T-helper 2 cell treated with Interferon-gamma antibody and Interleukin-4, amounts not matched to agents 5 μg/mL and 100 μg/mL, for 36 hours (primary cell): ENCODE results near the gene NFKB1.
"Not testable (repeated sequence)": the region's sequence is repeated elsewhere in the genome, so short reads cannot be mapped to it uniquely, and the experiment has no call there.

Experiments
- DNase-seq: peaks from one replicate; pipeline ENCODE4 v3.0.0; 2021; ENCODE audit warnings: low spot score
- H3K27ac Mint-ChIP-seq: one replicate; pipeline ENCODE4 v1.8.0; 2021; ENCODE audit warnings: mild to moderate bottlenecking, mixed read lengths
- H3K27me3 Mint-ChIP-seq: one replicate; pipeline ENCODE4 v1.8.0; 2021; ENCODE audit warnings: low read depth, mixed read lengths
- H3K36me3 Mint-ChIP-seq: one replicate; pipeline ENCODE4 v1.8.0; 2021; ENCODE audit warnings: low read depth, mixed read lengths
- H3K4me1 Mint-ChIP-seq: one replicate; pipeline ENCODE4 v1.8.0; 2021; ENCODE audit warnings: low read depth, mixed read lengths
- H3K4me3 Mint-ChIP-seq: one replicate; pipeline ENCODE4 v1.8.0; 2022; ENCODE audit warnings: mild to moderate bottlenecking, moderate library complexity, mixed read lengths
- H3K9me3 Mint-ChIP-seq: one replicate; pipeline ENCODE4 v1.8.0; 2021; ENCODE audit warnings: mixed read lengths

The NFKB1 gene

GRCh38 chr4:102478186-102478585 lies 23.0 kb upstream of the NFKB1 start:
- Mint-ChIP-seq H3K9me3 (peaks cover 52% of the 10 kb centered on the region), H3K4me1 (peaks cover 6% of the 10 kb centered on the region), H3K27ac (no peak overlapping the region), H3K27me3 (peaks cover 2% of the 10 kb centered on the region), H3K4me3 (no peak overlapping the region), H3K36me3 (peaks cover 15% of the 10 kb centered on the region)
- no peak for DNase-seq

DNA sequence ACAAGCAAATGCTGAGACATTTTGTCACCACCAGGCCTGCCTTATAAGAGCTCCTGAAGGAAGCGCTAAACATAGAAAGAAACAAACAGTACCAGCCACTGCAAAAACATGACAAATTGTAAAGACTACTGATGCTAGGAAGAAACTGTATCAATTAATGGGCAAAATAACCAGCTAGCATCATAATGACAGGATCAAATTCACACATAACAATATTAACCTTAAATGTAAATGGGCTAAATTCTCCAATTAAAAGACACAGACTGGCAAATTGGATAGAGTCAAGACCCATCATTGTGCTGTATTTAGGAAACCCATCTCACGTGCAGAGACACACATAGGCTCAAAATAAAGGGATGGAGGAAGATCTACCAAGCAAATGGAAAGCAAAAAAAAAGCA lies 21.3 kb upstream of the NFKB1 start:
- not testable (repeated sequence) for H3K27ac Mint-ChIP-seq, H3K4me1 Mint-ChIP-seq, DNase-seq, H3K4me3 Mint-ChIP-seq, H3K27me3 Mint-ChIP-seq
- Mint-ChIP-seq H3K9me3 (peaks cover 55% of the 10 kb centered on the region), H3K36me3 (peaks cover 20% of the 10 kb centered on the region)

- Mint-ChIP-seq H3K36me3 (peaks cover 20% of the 10 kb centered on the region), H3K27ac (no peak overlapping the region), H3K4me1 (peaks cover 14% of the 10 kb centered on the region), H3K4me3 (no peak overlapping the region), H3K9me3 (peaks cover 46% of the 10 kb centered on the region), H3K27me3 (peaks cover 8% of the 10 kb centered on the region)
- no peak for DNase-seq
Observed at GRCh38 chr4:102483120-102483519, 18.0 kb upstream of the NFKB1 start.

GRCh38 chr4:102483990-102484692 lies 17.0 kb upstream of the NFKB1 start:
- Mint-ChIP-seq H3K4me1 (peaks cover 17% of the 10 kb centered on the region), H3K9me3 (peaks cover 42% of the 10 kb centered on the region), H3K36me3 (peaks cover 18% of the 10 kb centered on the region)
- H3K4me3 Mint-ChIP-seq, H3K27ac Mint-ChIP-seq, H3K27me3 Mint-ChIP-seq, DNase-seq: not testable (repeated sequence)

GRCh38 chr4:102492531-102493241 lies 8.5 kb upstream of the NFKB1 start:
- Mint-ChIP-seq H3K27ac (no peak overlapping the region), H3K4me3 (no peak overlapping the region), H3K27me3 (peaks cover 7% of the 10 kb centered on the region), H3K4me1 (peaks cover 15% of the 10 kb centered on the region), H3K36me3 (no peaks in the 10 kb centered on the region), H3K9me3 (peaks cover 3% of the 10 kb centered on the region)
- no peak for DNase-seq

DNA sequence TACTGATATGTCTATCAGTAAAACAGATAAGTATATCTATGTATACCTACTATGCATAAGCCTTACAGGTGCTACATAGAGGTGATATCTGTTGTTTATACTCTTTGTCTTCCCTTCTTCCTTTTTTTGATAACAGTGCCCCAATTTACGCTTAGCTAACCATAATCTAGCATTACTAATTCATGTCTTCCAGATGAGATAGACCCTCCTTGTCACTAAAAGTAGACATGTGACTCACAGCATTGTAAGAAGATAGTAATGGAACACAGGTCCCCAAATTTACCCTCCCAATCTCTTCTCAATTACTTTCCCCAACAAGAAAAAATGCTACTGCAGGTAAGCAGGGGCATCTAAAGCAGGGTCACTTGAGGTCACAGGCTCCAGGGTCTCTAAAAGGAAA lies 7.9 kb upstream of the NFKB1 start:
- Mint-ChIP-seq H3K9me3 (peaks cover 3% of the 10 kb centered on the region), H3K27me3 (peaks cover 3% of the 10 kb centered on the region), H3K27ac (no peak overlapping the region), H3K36me3 (no peaks in the 10 kb centered on the region), H3K4me3 (no peak overlapping the region), H3K4me1 (peaks cover 15% of the 10 kb centered on the region)
- DNase-seq = no peak

DNA sequence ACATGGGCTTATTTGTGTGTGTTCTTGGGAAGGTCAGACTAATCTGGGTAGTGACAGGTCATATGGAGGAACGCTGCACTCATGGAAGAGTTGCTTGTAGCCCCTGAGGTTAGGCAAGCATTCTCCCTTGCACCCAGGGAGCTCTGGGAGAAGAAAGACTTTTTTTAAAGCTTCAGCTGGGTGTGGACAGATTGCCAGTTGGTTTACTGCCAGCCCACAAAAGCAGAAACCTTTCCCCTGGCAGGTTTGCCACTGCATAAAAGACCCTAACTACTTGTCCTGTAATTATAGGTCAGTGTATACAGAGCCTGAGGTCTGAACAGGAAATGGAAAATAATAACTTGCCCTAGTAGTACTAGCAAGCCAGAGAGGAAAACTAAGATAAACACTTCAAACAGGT lies 7.4 kb upstream of the NFKB1 start:
- no peak overlapping the region for H3K27ac Mint-ChIP-seq
- peaks cover 5% of the 10 kb centered on the region for H3K27me3 Mint-ChIP-seq
- no peak for DNase-seq
- peaks cover 8% of the 10 kb centered on the region for H3K9me3 Mint-ChIP-seq
- peaks cover 13% of the 10 kb centered on the region for H3K4me1 Mint-ChIP-seq
- no peaks in the 10 kb centered on the region for H3K36me3 Mint-ChIP-seq
- no peak overlapping the region for H3K4me3 Mint-ChIP-seq

GRCh38 chr4:102494603-102495002 lies 6.6 kb upstream of the NFKB1 start:
- peaks cover 8% of the 10 kb centered on the region for H3K9me3 Mint-ChIP-seq
- peaks cover 5% of the 10 kb centered on the region for H3K27me3 Mint-ChIP-seq
- DNase-seq = no peak
- peaks cover 13% of the 10 kb centered on the region for H3K4me1 Mint-ChIP-seq
- H3K4me3 Mint-ChIP-seq = no peak overlapping the region
- no peak overlapping the region for H3K27ac Mint-ChIP-seq
- no peaks in the 10 kb centered on the region for H3K36me3 Mint-ChIP-seq

- Mint-ChIP-seq H3K27ac (no peak overlapping the region), H3K9me3 (peaks cover 8% of the 10 kb centered on the region), H3K36me3 (no peaks in the 10 kb centered on the region), H3K4me1 (peaks cover 13% of the 10 kb centered on the region), H3K27me3 (peaks cover 5% of the 10 kb centered on the region), H3K4me3 (no peak overlapping the region)
- DNase-seq = no peak
Observed at GRCh38 chr4:102497986-102498385, 3.2 kb upstream of the NFKB1 start.

DNA sequence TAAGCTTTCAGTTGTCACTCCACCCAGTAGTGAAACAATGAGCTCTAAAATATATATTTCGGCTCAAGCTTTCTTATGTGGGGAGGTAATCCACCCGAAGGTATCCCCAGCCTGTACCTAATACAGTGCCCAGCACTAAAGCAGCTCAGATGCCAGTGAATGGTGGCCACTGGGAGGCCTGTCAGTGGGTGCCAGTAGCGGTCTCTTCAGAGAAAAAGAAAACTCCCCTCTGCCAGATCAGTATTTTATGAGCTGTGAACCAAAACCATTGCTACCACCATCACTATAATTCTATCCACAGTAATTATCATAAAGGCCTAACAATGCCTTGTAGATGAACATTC lies 835 bp upstream of the NFKB1 start:
- DNase-seq = no peak
- Mint-ChIP-seq H3K36me3 (peaks cover 14% of the 10 kb centered on the region), H3K27me3 (peaks cover 4% of the 10 kb centered on the region), H3K9me3 (peaks cover 8% of the 10 kb centered on the region), H3K4me1 (peaks cover 21% of the 10 kb centered on the region), H3K27ac (peak overlapping the region; percentile 82), H3K4me3 (peak overlapping the region; percentile 82)

GRCh38 chr4:102501447-102501696 lies 213 bp downstream of the NFKB1 start:
- DNase-seq = no peak
- Mint-ChIP-seq H3K27me3 (peaks cover 4% of the 10 kb centered on the region), H3K9me3 (peaks cover 8% of the 10 kb centered on the region), H3K4me1 (peaks cover 25% of the 10 kb centered on the region), H3K4me3 (peak overlapping the region; percentile 75), H3K36me3 (peaks cover 15% of the 10 kb centered on the region), H3K27ac (peak overlapping the region; percentile 86)

- peaks cover 16% of the 10 kb centered on the region for H3K36me3 Mint-ChIP-seq
- no peak for DNase-seq
- peak overlapping the region; percentile 86 for H3K4me3 Mint-ChIP-seq
- peaks cover 29% of the 10 kb centered on the region for H3K4me1 Mint-ChIP-seq
- peak overlapping the region; percentile 94 for H3K27ac Mint-ChIP-seq
- peaks cover 8% of the 10 kb centered on the region for H3K9me3 Mint-ChIP-seq
- H3K27me3 Mint-ChIP-seq = peaks cover 4% of the 10 kb centered on the region
Observed at GRCh38 chr4:102502543-102502818, 1.3 kb downstream of the NFKB1 start.

DNA sequence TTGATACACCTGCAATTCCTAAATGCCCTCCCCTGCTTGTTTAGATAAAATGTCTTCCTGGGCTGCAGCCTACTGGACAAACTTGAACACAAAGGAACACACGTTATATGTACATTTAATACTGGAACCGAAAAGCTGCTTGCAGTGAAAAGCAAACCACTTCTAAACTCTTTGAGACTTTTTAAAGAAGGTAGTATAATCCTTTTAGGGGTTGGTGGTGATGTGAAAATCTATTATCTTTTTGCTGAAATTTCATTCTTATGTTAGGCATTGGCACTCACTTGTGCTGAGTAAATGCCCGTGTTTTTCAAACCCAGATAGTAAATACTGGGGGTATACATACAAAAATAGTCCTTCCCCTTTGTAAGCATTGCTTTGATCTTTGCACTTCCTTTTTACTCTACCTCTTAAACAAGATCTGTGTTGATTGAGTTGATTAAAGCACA lies 2.2 kb downstream of the NFKB1 start:
- H3K9me3 Mint-ChIP-seq = peaks cover 8% of the 10 kb centered on the region
- H3K36me3 Mint-ChIP-seq = peaks cover 19% of the 10 kb centered on the region
- H3K4me1 Mint-ChIP-seq = peaks cover 32% of the 10 kb centered on the region
- H3K27me3 Mint-ChIP-seq = peaks cover 4% of the 10 kb centered on the region
- H3K4me3 Mint-ChIP-seq = peak overlapping the region; percentile 86
- no peak for DNase-seq
- H3K27ac Mint-ChIP-seq = peak overlapping the region; percentile 84

DNA sequence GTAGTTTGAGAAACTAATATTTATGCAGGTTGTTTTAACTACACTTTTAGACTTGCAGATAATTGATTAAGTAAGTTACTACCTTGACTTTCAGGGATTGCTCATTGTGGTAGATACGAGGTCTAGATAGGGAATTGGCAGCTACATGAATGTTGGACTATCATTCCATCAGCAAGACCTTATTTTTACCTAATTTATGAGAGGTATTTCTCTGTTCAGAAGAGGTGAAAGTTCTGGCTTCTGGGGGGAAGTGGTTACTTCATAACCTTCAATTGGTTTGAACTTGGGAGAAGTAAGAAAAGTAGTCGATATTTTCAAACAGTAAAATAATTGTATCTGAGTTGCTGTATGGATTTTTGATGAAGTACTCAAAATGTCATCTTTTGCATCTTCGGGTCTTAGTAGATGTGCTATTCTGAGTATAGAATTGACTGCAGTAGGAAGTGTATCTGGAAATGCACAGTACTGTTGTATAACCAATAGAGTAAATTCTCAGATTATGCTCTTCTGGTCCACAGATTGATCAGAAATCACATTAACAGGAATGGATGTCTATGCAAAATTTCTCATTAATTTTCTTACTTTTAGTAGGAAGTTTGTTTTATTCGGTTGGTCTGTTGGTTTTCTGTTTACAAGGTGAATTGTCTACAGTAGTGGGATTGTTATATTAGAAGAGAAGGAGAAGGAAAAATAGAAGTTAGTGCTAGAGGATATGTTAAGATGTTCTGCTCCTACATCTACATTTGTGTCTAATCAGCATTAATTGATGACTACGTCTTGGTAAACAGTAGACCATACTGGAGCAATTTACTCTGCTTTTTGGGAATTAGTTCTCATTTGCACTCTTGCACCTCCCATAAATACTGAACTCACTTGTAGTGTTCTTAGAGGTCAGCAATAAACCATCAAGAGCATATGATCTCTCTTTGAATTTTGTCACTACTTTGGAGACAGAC lies 3.0 kb downstream of the NFKB1 start:
- Mint-ChIP-seq H3K36me3 (peaks cover 24% of the 10 kb centered on the region), H3K27me3 (no peaks in the 10 kb centered on the region), H3K4me1 (peaks cover 37% of the 10 kb centered on the region), H3K9me3 (no peaks in the 10 kb centered on the region), H3K4me3 (peak overlapping the region; percentile 86), H3K27ac (peak overlapping the region; percentile 84)
- DNase-seq = no peak
